ENCODE measurements around the gene BRCA2. TPM values are rescaled to one million over a fixed set of nuclear protein-coding genes. Genes with fewer than 3 reads are reported as not detected.

BRCA2 gene
- total RNA-seq, 2 donors from 2014 or later = 0.66 to 1.0 TPM

DNA sequence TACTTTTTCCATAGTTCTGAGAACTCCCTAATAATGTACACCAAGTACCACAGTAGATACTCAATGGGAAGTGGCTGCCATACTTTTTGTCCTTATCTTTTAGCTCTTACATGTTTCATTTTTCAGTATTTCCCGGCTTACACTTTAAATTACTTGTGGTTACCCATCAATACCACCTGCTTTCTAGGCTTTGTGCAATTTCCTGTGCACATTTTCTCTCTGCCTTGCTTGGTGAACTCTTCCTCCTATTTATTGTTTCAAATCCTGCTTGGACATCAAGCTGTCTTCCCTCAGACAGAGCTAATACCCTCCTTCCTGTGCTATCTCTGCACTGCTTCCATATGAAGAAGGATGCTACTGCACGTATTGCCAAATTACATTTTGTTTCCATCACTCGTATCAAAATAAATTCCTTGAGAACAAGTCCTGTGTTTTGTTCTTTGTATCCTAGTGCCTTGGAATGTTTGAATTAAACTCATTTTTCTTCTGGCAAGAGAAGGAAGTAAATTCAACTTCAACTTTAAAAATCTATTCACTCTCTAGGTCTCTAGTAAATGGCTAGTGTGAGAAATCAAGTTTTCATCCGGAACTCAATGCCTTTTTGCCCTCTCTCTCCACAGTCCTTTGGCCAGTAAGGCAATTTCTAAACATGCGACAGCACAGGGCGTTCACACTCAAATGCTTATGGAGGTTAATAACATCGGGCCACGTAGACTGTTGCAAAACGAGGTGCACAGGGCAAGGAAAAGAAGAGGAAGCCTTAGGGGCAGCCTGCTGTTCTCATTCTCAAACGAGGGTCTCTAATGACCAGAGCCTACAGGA, 5.8 kb upstream of the BRCA2 start:
- Histone ChIP-seq H3K27ac (peak overlapping the region in 1 of 4 donors; percentile 29), H3K9me3 (no peaks in the 10 kb centered on the region), H3K36me3 (replicated peaks in 1 of 2; ENCODE audit: insufficient read depth in 1 of 2, low read depth in 2 of 2) (no peaks in the 10 kb centered on the region), H3K27me3 (no peaks in the 10 kb centered on the region), H3K4me1 (peaks cover 6% of the 10 kb centered on the region), H3K4me3 (no peak overlapping the region)
- DNase-seq (peak in 2 of 4 donors; percentile 16 to 24), ATAC-seq (peak; percentile 57)
- TF ChIP-seq, protein P1, sequence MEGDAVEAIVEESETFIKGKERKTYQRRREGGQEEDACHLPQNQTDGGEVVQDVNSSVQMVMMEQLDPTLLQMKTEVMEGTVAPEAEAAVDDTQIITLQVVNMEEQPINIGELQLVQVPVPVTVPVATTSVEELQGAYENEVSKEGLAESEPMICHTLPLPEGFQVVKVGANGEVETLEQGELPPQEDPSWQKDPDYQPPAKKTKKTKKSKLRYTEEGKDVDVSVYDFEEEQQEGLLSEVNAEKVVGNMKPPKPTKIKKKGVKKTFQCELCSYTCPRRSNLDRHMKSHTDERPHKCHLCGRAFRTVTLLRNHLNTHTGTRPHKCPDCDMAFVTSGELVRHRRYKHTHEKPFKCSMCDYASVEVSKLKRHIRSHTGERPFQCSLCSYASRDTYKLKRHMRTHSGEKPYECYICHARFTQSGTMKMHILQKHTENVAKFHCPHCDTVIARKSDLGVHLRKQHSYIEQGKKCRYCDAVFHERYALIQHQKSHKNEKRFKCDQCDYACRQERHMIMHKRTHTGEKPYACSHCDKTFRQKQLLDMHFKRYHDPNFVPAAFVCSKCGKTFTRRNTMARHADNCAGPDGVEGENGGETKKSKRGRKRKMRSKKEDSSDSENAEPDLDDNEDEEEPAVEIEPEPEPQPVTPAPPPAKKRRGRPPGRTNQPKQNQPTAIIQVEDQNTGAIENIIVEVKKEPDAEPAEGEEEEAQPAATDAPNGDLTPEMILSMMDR (IDR thresholded peaks at IDR 0.05) = no peak
- no peak for TF ChIP-seq POLR2A (IDR thresholded peaks at IDR 0.05)
- intact Hi-C loops (cut with DNase I) = no loop called here
- WGBS, 2 donors = 28 to 35% methylated on average over 10 of the region's 10 CpGs

DNA sequence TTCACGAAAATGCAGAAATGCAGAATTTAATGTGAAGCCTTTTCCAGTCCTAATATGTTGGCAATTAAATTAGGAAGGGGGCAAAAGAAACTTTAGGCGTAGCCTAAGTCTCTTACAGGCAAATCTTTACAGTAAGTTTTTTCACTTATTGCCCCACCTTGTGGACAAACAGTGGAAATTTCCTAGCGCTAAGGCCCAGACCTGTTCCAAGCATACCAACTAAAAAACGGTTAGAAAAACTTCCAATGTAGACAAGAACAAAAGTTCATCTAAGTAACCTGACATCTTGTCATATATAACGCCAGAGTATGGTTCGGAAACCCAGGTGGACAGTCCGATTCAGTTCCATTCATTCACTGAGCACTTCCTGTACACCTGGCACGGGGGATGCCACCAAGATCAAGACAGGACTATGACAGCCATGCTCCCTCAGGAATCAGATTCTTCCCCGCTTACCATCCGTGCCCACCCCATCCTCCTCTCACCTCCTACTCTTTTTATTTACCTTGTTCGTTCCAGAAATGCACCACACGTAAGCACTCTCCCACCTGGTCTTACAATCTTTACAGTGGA, 5.1 kb upstream of the BRCA2 start:
- peak in 2 of 4 donors; percentile 16 to 31 for DNase-seq
- WGBS, 2 donors = 27 to 34% methylated on average over 11 to 12 of the region's 12 CpGs
- intact Hi-C loops (cut with DNase I) = no loop called here
- Histone ChIP-seq H3K9me3 (no peaks in the 10 kb centered on the region), H3K27me3 (no peaks in the 10 kb centered on the region), H3K27ac (peak overlapping the region in 1 of 4 donors; percentile 29), H3K36me3 (replicated peaks in 1 of 2; ENCODE audit: insufficient read depth in 1 of 2, low read depth in 2 of 2) (no peaks in the 10 kb centered on the region), H3K4me1 (peaks cover 10% of the 10 kb centered on the region), H3K4me3 (no peak overlapping the region)
- TF ChIP-seq, protein P1 (IDR thresholded peaks at IDR 0.05) = peak; percentile 42 to 77 (median 71)
- TF ChIP-seq POLR2A (IDR thresholded peaks at IDR 0.05) = no peak
- ATAC-seq = peak; percentile 78

DNA sequence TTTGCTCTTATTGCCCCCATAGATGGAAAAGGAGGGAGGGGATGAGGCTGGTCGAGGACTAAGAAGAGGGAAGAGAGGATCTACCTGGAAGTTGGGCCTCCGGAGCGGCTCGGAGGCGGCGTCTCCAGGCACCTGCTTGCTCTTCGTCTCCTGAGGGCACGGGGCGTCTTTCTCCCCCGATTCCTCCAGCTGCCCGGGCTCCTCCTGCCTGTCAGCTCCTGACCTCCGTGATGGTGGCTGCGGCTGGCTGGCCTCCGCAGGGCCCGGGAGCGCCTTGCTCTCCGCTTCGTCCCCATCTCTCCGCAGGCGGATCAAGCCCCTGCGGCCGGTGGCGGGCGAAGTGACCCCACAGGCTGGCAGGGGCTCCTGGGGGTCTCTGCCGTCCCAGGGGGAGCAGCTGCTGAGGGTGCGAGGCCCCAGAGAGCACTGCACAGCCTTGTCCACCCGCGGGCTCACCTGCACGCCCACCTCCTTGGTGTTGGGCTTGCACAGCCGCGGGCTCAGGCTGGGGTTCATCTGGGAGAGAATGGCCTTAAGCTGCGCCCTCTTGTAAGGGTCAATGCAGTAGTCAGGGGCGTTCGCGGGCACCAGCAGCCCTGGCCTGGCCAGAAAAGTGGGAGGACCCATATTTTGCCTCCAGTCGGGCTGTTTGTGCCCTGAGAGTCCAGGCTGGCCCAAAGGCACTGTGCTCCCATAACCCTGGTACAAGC, 4.0 kb upstream of the BRCA2 start:
- Histone ChIP-seq H3K36me3 (replicated peaks in 1 of 2; ENCODE audit: insufficient read depth in 1 of 2, low read depth in 2 of 2) (no peaks in the 10 kb centered on the region), H3K9me3 (no peaks in the 10 kb centered on the region), H3K4me1 (peaks cover 10% of the 10 kb centered on the region), H3K27me3 (no peaks in the 10 kb centered on the region), H3K27ac (no peak overlapping the region), H3K4me3 (no peak overlapping the region)
- DNase-seq (no peak), ATAC-seq (no peak)
- TF ChIP-seq POLR2A (IDR thresholded peaks at IDR 0.05) = no peak
- TF ChIP-seq, protein P1 (IDR thresholded peaks at IDR 0.05) = no peak
- WGBS, 2 donors = 80 to 84% methylated on average over 25 to 36 of the region's 36 CpGs
- intact Hi-C loops (cut with DNase I) = no loop called here

DNA sequence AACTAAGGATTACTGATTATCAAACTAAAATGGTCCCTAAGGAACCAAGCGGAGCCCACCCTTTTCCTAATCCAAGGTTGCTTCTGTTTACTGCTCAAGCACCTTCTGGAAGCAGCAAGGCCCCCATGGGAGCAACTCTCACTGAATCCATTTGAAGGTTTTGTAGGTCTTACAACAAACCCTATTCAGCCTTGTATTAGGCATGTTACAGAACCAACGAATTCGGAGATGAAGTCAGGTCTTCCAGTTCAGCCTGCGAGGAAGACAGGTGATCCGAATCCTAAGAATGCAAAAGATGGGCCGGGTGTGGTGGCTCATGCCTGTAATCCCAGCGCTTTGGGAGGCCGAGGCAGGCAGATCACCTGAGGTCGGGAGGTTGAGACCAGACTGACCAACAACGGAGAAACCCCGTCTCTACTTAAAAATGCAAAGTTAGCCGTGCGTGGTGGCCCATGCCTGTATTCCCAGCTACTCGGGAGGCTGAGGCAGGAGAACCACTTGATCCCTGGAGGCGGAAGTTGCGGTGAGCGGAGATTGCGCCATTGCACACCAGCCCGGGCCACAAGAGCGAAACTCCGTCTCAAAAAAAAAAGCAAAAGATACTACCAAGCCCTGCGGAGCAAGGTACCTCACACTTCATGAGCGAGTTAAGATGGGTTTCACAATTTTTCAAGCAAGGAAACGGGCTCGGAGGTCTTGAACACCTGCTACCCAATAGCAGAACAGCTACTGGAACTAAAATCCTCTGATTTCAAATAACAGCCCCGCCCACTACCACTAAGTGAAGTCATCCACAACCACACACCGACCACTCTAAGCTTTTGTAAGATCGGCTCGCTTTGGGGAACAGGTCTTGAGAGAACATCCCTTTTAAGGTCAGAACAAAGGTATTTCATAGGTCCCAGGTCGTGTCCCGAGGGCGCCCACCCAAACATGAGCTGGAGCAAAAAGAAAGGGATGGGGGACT, 754 bp upstream of the BRCA2 start:
- no peaks in the 10 kb centered on the region for H3K27me3 ChIP-seq
- peak overlapping the region in 1 of 2 donors; percentile 52 for H3K4me3 ChIP-seq
- 64 to 90% methylated on average over 26 to 32 of the region's 32 CpGs for WGBS, 2 donors
- no peaks in the 10 kb centered on the region for H3K9me3 ChIP-seq
- intact Hi-C loops (cut with DNase I) = no loop called here
- peak; percentile 12 for ATAC-seq
- peak; percentile 24 to 60 (median 32) for DNase-seq
- TF ChIP-seq, protein P1 (IDR thresholded peaks at IDR 0.05) = no peak
- TF ChIP-seq POLR2A (IDR thresholded peaks at IDR 0.05) = no peak
- peaks cover 8% of the 10 kb centered on the region for H3K4me1 ChIP-seq
- no peaks in the 10 kb centered on the region for H3K36me3 ChIP-seq (replicated peaks in 1 of 2; ENCODE audit: insufficient read depth in 1 of 2, low read depth in 2 of 2)
- peak overlapping the region; percentile 75 to 93 (median 91) for H3K27ac ChIP-seq

Data from body of pancreas (tissue), 4 donors.